Spleen (tissue), 7 donors: ENCODE results near the gene ADARB1.

ENCODE experiments used
- POLR2A ChIP-seq, 3 donors: fragments of 450-650 bp; IDR thresholded peaks; one replicate each; pipeline ENCODE4 v1.5.1; 2017; ENCODE audit warnings: antibody characterized with exemption in 3 of 3, mild to moderate bottlenecking in 1 of 3
- POLR2AphosphoS5 ChIP-seq, 3 donors: sonication (generic); formaldehyde crosslinking; IDR thresholded peaks; one replicate each; pipeline ENCODE4 v1.5.1; 2017; ENCODE audit warnings: antibody characterized with exemption in 3 of 3
- TF ChIP-seq, protein P1 (sequence below), 11 experiments: fragments of 200-600 bp in 7 of 11; fragments of 450-650 bp in 4 of 11; sonication (generic) in 4 of 11; IDR thresholded peaks in 8 of 11; conservative IDR thresholded peaks in 3 of 11; 1 replicate in 7 of 11; 2 replicates in 4 of 11; pipeline versions ENCODE4 v1.4.0 to v1.8.0; 2016 to 2021; ENCODE audit warnings: antibody characterized with exemption in 11 of 11, inconsistent platforms in 4 of 11, mild to moderate bottlenecking in 1 of 11
- donor health status: DM: no; HTN: no; CAD: no; lungs with moderate emphysema.
- donor health status: DM: no; HTN: no; CAD: no.
- donor health status: DM: no; HTN: no; CAD: no.

DNA sequence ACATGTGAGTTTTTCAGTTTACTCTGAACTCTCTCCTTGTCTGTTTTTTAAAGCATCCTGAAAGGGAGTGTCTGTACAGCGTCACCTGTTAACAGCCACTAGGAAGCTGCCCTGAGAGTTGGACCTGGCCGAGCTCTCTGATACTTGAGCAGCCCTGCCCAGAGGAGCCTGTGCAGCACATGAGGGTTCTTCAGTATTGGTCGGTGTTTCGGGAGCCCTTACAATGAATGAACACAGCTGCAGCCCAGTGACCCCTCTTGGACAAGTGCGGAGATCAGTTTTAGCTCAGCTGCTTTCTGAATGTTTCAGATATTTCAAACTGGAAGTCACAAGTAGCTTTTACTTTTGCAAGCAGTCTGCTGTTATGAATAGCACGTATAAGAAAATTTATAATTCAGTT lies 39.2 kb downstream of the ADARB1 start:
- TF ChIP-seq POLR2A (IDR thresholded peaks at IDR 0.05), result no peak
- TF ChIP-seq, protein P1, sequence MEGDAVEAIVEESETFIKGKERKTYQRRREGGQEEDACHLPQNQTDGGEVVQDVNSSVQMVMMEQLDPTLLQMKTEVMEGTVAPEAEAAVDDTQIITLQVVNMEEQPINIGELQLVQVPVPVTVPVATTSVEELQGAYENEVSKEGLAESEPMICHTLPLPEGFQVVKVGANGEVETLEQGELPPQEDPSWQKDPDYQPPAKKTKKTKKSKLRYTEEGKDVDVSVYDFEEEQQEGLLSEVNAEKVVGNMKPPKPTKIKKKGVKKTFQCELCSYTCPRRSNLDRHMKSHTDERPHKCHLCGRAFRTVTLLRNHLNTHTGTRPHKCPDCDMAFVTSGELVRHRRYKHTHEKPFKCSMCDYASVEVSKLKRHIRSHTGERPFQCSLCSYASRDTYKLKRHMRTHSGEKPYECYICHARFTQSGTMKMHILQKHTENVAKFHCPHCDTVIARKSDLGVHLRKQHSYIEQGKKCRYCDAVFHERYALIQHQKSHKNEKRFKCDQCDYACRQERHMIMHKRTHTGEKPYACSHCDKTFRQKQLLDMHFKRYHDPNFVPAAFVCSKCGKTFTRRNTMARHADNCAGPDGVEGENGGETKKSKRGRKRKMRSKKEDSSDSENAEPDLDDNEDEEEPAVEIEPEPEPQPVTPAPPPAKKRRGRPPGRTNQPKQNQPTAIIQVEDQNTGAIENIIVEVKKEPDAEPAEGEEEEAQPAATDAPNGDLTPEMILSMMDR (IDR thresholded peaks at IDR 0.05 in 8 of 11, conservative IDR thresholded peaks at IDR 0.05 in 3 of 11), result no peak
- TF ChIP-seq POLR2AphosphoS5 (IDR thresholded peaks at IDR 0.05), result no peak
